ENCODE data around the gene TBL2. TPM values are rescaled to one million over a fixed set of nuclear protein-coding genes. Genes with fewer than 3 reads are reported as not detected.
"Not testable (repeated sequence)": the region's sequence is repeated elsewhere in the genome, so short reads cannot be mapped to it uniquely, and the experiment has no call there.

Gene TBL2
- total RNA-seq, 2 experiments from 2014 or later = 23.0 to 25.3 TPM

DNA sequence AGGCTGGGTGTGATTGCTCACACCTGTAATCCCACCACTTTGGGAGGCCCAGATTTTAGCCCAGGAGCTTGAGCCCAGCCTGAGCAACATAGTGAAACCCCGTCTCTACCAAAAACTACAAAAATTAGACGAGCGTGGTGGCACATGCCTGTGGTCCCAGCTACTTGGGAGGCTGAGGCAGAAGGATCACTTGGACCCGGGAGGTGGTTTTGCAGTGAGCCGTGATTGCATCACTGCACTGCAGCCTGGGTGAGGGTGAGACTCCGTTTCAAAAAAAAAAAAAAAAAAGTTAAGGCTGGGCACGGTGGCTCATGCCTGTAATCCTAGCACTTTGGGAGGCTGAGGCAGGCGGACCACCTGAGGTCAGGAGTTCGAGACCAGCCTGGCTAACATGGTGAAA lies 2.6 kb upstream of the TBL2 start:
- DNase-seq; H3K9me3 Mint-ChIP-seq; H3K4me3 Mint-ChIP-seq; H3K27ac Mint-ChIP-seq; H3K36me3 Mint-ChIP-seq; intact Hi-C loops (cut with micrococcal nuclease); H3K27me3 Mint-ChIP-seq: not testable (repeated sequence)
- peaks cover 22% of the 10 kb centered on the region for H3K4me1 Mint-ChIP-seq (ENCODE audit: low read depth)
- CTCF ChIA-PET = interaction anchor here (2.4 kb wide), 1 partner anchor 26 kb away, joined by 11 read pairs; no protein-coding TSS in a partner anchor
- POLR2A ChIA-PET = interaction anchor here (1.0 kb wide), 1 partner anchor 158 kb away, joined by 6 read pairs; the partner anchor contains the start of gene ABHD11

DNA sequence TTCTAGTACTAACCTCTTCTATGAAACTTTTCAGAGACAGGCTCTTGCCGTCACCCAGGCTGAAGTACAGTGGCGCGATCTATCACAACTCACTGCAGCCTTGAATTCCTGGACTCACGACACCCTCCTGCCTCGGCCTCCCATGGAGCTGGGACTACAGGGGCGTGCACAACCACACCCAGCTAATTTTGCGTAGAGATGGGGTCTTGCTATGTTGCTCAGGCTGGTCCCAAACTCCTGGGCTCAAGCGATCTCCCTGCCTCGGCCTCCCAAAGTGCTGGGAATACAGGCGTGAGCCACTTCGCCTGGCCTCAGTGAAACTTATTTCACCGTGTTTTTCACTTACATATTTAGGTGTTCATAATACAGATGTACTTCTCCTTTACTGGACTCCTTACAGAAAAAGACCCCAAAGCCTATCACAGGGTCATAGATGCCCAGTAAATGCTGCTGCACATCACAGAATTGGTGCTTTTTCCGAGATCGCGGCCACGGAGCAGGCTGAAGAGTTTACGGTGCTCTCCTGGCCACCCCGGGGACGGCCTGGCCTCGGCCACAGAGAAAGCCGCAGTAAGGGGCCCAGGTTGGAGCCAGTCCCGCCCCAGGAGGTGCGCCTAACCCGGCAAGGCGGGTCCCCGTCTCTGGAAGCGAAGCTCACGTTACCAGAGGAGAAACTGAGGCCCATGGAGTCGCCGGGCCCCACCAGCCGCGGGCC lies 595 bp downstream of the TBL2 start:
- Mint-ChIP-seq H3K4me1 (ENCODE audit: low read depth) (peaks cover 22% of the 10 kb centered on the region), H3K4me3 (peak overlapping the region; percentile 90), H3K36me3 (peaks cover 20% of the 10 kb centered on the region), H3K27ac (peak overlapping the region; percentile 95), H3K9me3 (no peaks in the 10 kb centered on the region), H3K27me3 (no peaks in the 10 kb centered on the region)
- ChIA-PET CTCF (interaction anchor here (0.8 to 1.7 kb wide), 4 partner anchors 12 to 55 kb away, joined by 3 to 5 read pairs (median 4); partner anchors contain the start of gene BAZ1B), POLR2A (interaction anchor here (0.8 to 3.1 kb wide), 5 partner anchors 10 to 56 kb away, joined by 5 to 20 read pairs (median 9); partner anchors contain the start of genes BAZ1B and BCL7B)
- intact Hi-C loops (cut with micrococcal nuclease) = loop anchor here (1.0 kb wide), 6 partner anchors 20 to 517 kb away; partner anchors contain the start of genes ABHD11, BCL7B, BUD23 and DNAJC30
- DNase-seq = no peak

DNA sequence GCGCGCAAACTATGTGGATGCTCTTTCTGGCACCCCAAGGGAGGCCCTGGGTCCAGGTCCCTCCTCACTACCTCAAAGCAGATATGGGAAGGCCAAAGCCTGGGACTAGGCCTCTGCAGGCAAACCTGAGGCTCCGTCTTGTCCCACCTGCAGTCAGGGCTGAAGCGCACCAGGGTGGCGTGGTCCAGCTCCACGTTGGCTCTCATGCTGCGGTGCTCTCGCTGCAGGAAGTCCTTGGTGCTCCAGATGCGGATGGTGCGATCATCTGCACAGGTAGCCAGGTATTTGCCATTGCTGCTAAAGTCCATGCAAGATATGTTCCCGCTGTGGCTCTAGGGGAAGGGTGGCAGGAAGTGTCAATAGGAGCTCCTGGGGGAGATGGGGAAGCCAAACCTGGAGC lies 4.6 kb downstream of the TBL2 start:
- no peaks in the 10 kb centered on the region for H3K27me3 Mint-ChIP-seq
- ChIA-PET CTCF (no interaction called here), POLR2A (no interaction called here)
- intact Hi-C loops (cut with micrococcal nuclease) = no loop called here
- H3K9me3 Mint-ChIP-seq = no peaks in the 10 kb centered on the region
- peaks cover 13% of the 10 kb centered on the region for H3K4me1 Mint-ChIP-seq (ENCODE audit: low read depth)
- peaks cover 45% of the 10 kb centered on the region for H3K36me3 Mint-ChIP-seq
- DNase-seq = no peak
- H3K27ac Mint-ChIP-seq = no peak overlapping the region
- no peak overlapping the region for H3K4me3 Mint-ChIP-seq

DNA sequence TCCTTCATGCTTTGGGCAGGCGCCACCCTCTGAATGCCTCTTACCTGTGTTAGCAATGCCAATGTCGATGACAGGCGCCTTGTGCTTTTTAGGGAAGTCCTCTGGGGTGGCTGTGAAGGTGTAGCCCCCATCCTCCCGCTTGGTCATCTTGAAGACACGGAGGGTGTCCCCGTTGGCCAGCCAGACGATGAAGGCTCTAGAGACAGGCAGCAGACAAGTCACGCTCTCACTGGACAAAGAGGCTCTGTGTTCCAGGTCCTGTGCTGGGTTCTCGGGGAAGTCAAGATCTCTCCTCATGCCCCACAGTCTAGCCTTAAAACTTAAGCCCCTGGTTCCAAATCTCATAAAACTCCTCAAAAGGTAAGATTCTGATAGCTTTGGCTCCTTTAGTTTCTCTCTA lies 5.1 kb downstream of the TBL2 start:
- Mint-ChIP-seq H3K27me3 (no peaks in the 10 kb centered on the region), H3K9me3 (no peaks in the 10 kb centered on the region), H3K4me3 (no peak overlapping the region), H3K36me3 (peaks cover 43% of the 10 kb centered on the region), H3K4me1 (ENCODE audit: low read depth) (peaks cover 11% of the 10 kb centered on the region), H3K27ac (no peak overlapping the region)
- ChIA-PET POLR2A (no interaction called here), CTCF (no interaction called here)
- intact Hi-C loops (cut with micrococcal nuclease) = no loop called here
- no peak for DNase-seq

DNA sequence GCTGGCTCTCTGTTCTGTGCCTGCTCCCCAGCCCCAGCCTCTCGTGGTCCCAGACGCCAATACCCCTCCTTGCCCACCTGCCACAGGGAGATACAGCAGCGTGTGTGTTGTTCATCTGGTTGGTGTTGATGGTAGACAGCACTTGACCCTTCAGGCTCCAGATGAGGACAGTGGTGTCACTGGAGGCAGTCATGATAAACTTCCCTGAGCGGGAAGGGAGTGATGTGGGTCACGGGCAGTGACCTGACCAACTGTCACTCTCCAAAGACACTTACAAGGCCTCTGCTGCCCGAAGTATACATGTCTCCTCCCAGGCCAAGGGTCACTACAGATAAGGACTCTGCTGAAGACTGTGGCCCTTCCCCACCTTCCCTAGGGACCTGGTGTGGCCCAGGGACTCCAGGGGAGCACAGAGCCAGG lies 5.6 kb downstream of the TBL2 start:
- H3K4me1 Mint-ChIP-seq (ENCODE audit: low read depth) = peaks cover 15% of the 10 kb centered on the region
- H3K9me3 Mint-ChIP-seq = no peaks in the 10 kb centered on the region
- CTCF ChIA-PET = no interaction called here
- POLR2A ChIA-PET = no interaction called here
- no peak overlapping the region for H3K27ac Mint-ChIP-seq
- intact Hi-C loops (cut with micrococcal nuclease) = no loop called here
- no peaks in the 10 kb centered on the region for H3K27me3 Mint-ChIP-seq
- peaks cover 43% of the 10 kb centered on the region for H3K36me3 Mint-ChIP-seq
- no peak overlapping the region for H3K4me3 Mint-ChIP-seq
- DNase-seq = no peak

DNA sequence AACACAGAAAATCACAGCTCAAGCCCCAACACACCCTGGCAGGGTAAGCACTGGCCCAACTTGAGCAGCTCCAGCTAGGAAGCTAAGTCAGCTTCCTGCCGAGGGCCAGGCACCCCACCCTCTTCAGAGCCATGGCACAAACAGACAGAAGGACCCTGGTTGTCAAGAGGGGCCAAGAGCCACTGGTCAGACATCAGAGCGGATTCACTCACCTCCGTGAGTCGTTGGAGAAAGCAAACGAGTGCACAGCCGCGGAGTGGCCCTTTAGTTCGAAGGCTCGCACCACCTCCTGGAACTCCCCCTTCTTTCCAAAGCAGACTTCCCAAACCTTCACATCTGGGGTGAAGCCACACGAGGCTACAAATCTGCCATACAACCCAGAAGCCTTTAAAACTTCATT lies 7.4 kb downstream of the TBL2 start:
- Mint-ChIP-seq H3K36me3 (peaks cover 39% of the 10 kb centered on the region), H3K4me3 (no peak overlapping the region), H3K4me1 (ENCODE audit: low read depth) (peaks cover 16% of the 10 kb centered on the region), H3K27me3 (no peaks in the 10 kb centered on the region), H3K9me3 (no peaks in the 10 kb centered on the region), H3K27ac (no peak overlapping the region)
- ChIA-PET CTCF (no interaction called here), POLR2A (no interaction called here)
- no peak for DNase-seq
- intact Hi-C loops (cut with micrococcal nuclease) = no loop called here

DNA sequence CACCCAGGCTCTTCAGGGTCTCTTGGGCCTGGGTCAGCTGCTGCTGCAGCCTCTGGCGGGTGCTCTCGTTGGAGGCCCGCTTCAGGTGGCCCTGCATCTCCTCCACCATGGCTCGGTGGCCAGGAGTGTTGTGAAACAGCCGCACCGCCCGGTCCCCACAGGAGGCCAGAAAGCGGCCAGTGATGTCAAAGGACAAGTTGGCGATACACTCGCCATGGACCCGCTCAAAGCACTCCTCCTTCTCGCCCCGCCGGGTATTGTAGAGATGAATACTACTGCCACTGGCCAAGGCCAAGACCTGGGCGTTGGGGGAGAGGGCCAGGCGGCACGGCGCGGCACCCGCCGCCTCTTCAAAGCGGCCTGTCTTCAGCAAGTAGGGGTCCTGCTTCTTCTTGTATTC lies 7.9 kb downstream of the TBL2 start:
- no peaks in the 10 kb centered on the region for H3K27me3 Mint-ChIP-seq
- H3K4me3 Mint-ChIP-seq = no peak overlapping the region
- intact Hi-C loops (cut with micrococcal nuclease) = no loop called here
- POLR2A ChIA-PET = no interaction called here
- H3K9me3 Mint-ChIP-seq = no peaks in the 10 kb centered on the region
- CTCF ChIA-PET = interaction anchor here (1.1 kb wide), 1 partner anchor 11 kb away, joined by 3 read pairs; no protein-coding TSS in a partner anchor
- DNase-seq = no peak
- H3K36me3 Mint-ChIP-seq = peaks cover 39% of the 10 kb centered on the region
- no peak overlapping the region for H3K27ac Mint-ChIP-seq
- H3K4me1 Mint-ChIP-seq (ENCODE audit: low read depth) = peaks cover 21% of the 10 kb centered on the region

DNA sequence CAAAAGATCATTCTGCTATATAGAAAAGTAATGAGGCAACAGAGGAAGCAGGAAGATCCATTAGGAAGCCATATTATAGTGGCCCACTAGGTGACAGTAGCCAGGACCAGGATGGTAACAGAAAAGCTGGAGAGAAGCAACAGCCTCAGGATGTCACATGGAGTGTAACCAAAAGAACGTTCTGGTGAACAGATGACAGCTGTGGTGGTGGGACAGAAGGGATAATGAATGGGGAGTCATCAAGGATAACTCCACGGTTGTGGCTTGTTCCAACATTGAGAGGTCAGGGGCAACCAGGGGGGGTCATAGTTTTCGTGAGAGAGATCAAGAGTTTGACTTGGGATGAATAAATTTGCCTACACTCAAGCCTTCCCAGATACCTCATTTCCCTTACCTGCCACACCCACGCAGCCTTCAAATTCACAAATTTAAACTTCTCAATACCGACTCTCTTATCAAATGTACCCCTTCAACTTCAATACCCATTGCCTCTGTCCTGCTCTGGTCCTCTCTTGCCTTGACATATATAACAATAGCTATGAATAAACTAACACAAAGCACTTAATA lies 9.3 kb downstream of the TBL2 start:
- CTCF ChIA-PET = interaction anchor here (1.1 kb wide), 2 partner anchors 9 to 17 kb away, joined by 3 read pairs; no protein-coding TSS in a partner anchor
- H3K9me3 Mint-ChIP-seq = no peaks in the 10 kb centered on the region
- peaks cover 34% of the 10 kb centered on the region for H3K36me3 Mint-ChIP-seq
- POLR2A ChIA-PET = no interaction called here
- intact Hi-C loops (cut with micrococcal nuclease) = no loop called here
- H3K4me3 Mint-ChIP-seq = no peak overlapping the region
- H3K4me1 Mint-ChIP-seq (ENCODE audit: low read depth) = peaks cover 23% of the 10 kb centered on the region
- no peaks in the 10 kb centered on the region for H3K27me3 Mint-ChIP-seq
- no peak overlapping the region for H3K27ac Mint-ChIP-seq
- no peak for DNase-seq

DNA sequence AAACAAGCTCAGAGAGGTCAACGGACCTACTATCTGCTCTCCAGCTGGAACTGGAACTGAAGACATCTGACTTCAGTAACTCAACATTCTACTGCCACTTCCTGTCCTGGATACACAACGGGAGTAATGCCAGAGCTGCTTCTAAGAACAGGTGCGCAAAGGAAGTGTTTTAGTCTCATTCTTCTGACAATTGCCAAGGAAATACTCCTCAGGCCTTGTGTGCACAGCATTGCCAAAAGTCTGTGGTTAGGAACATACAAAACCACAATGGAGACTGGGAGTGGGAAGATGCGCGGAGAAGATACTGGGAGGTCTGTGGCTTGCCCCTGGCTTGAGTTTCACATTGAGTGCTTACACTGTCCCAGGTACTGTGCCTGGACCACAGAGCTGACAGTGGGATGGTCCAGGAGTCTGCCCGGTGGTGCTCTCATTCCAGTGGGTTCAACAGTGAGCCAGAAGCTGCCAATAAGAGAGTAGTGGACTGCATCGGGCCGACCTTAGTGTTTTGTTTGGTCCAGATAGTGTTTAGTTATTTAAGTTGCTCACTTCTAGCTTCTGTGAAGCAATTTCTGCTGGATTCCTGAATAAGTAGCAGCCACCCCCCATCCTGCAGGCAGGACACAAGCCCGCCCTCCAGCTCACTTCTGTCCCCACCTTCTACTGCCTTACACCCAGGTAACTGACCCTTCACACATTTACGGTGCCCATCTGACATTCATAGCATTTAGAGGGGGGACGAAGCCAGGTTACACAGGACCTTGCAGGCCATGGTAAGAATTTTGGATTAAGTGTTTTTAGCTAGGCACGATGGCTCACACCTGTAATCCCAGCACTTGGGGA lies 10.3 kb downstream of the TBL2 start:
- Mint-ChIP-seq H3K4me3 (no peak overlapping the region), H3K36me3 (peaks cover 27% of the 10 kb centered on the region), H3K27ac (no peak overlapping the region), H3K9me3 (no peaks in the 10 kb centered on the region), H3K4me1 (ENCODE audit: low read depth) (peaks cover 23% of the 10 kb centered on the region), H3K27me3 (no peaks in the 10 kb centered on the region)
- POLR2A ChIA-PET = interaction anchor here (1.8 kb wide), 1 partner anchor 9 kb away, joined by 9 read pairs; the partner anchor contains the start of gene TBL2
- CTCF ChIA-PET = interaction anchor here (1.1 to 1.5 kb wide), 2 partner anchors 16 to 39 kb away, joined by 3 to 6 read pairs; no protein-coding TSS in a partner anchor
- intact Hi-C loops (cut with micrococcal nuclease) = no loop called here
- DNase-seq = no peak

DNA sequence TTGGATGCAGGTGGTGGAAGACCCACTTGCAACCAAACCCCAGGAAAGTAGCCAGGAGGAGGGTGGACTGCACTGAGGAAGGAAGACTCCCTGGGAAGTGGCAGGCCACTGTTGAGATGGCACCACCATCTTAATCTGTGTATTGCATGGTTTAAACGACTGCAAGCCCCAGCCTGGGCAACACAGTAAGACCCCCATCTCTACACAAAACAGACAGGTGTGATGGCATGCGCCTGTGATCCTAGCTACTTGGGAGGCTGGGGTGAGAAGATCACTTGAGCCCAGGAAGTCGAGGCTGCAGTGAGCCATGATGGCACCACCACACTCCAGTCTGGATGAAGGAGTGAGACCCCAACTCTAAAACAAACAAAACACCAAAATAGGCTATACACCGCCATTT lies 11.2 kb downstream of the TBL2 start:
- Mint-ChIP-seq H3K4me3 (no peak overlapping the region), H3K9me3 (no peaks in the 10 kb centered on the region), H3K27me3 (no peaks in the 10 kb centered on the region), H3K27ac (no peak overlapping the region), H3K4me1 (ENCODE audit: low read depth) (peaks cover 23% of the 10 kb centered on the region), H3K36me3 (peaks cover 21% of the 10 kb centered on the region)
- intact Hi-C loops (cut with micrococcal nuclease) = no loop called here
- CTCF ChIA-PET = interaction anchor here (1.5 kb wide), 1 partner anchor 40 kb away, joined by 6 read pairs; no protein-coding TSS in a partner anchor
- POLR2A ChIA-PET = interaction anchor here (1.8 kb wide), 1 partner anchor 10 kb away, joined by 9 read pairs; the partner anchor contains the start of gene TBL2
- no peak for DNase-seq

DNA sequence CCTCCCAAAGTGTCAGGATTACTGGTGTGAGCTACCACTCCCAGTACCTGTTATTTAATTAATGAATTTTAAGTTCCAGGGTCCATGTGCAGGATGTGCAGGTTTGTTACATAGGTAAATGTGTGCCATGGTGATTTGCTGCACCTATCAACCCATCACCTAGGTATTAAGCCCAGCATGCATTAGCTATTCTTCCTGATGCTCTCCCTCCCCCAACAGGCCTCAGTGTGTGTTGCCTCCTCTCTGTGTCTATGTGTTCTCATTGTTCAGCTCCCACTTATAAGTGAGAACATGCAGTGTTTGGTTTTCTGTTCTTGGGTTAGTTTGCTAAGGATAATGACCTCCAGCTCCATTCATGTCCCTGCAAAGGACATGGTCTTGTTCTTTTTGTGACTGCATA lies 11.9 kb downstream of the TBL2 start:
- DNase-seq = not testable (repeated sequence)
- POLR2A ChIA-PET = interaction anchor here (1.1 to 1.4 kb wide), 4 partner anchors 9 to 47 kb away, joined by 3 to 6 read pairs (median 5); partner anchors contain the start of genes BAZ1B, BCL7B and TBL2

More for the DNA sequence above, 11.9 kb downstream of the TBL2 start:
- H3K27me3 Mint-ChIP-seq; H3K9me3 Mint-ChIP-seq; H3K27ac Mint-ChIP-seq; intact Hi-C loops (cut with micrococcal nuclease): not testable (repeated sequence)
- Mint-ChIP-seq H3K36me3 (peaks cover 16% of the 10 kb centered on the region), H3K4me1 (ENCODE audit: low read depth) (peaks cover 23% of the 10 kb centered on the region), H3K4me3 (peak overlapping the region; percentile 64)
- CTCF ChIA-PET = interaction anchor here (1.3 kb wide), 1 partner anchor 9 kb away, joined by 4 read pairs; no protein-coding TSS in a partner anchor
